ENCODE data around the gene IFIH1. TPM values are rescaled to one million over a fixed set of nuclear protein-coding genes. Genes with fewer than 3 reads are reported as not detected.

IFIH1 gene
- total and polyA plus RNA-seq, 2 donors (not counting 3 experiments of a cell fraction or from before 2014, with no cell fraction given) = 1.3 to 6.9 TPM

GRCh38 chr2:162365392-162365791 is 46.9 kb upstream of the IFIH1 start:
- no peak overlapping the region for H3K4me3 ChIP-seq (replicated peaks in 1 of 3; ENCODE audit: insufficient read depth in 1 of 3, low read depth in 1 of 3, low read length in 3 of 3)
- intact Hi-C loops (cut with micrococcal nuclease) = no loop called here
- no peak for FAIRE-seq
- no peak overlapping the region for H2AFZ ChIP-seq (ENCODE audit: low read depth, low read length)
- ChIA-PET CTCF (no interaction called here), POLR2A (no interaction called here)
- TF ChIP-seq POLR2A (IDR thresholded peaks at IDR 0.05; ENCODE audit: low read depth, low read length) = no peak
- TF ChIP-seq FOS (IDR thresholded peaks at IDR 0.05; ENCODE audit: borderline replicate concordance, insufficient read depth, low read length) = no peak
- TF ChIP-seq, protein P1, sequence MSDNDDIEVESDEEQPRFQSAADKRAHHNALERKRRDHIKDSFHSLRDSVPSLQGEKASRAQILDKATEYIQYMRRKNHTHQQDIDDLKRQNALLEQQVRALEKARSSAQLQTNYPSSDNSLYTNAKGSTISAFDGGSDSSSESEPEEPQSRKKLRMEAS (IDR thresholded peaks at IDR 0.05; ENCODE audit: insufficient read depth, insufficient read length) = no peak
- no peak for TF ChIP-seq GATA2 (IDR thresholded peaks at IDR 0.05; ENCODE audit: insufficient read depth, insufficient read length, low read depth, low read length)
- TF ChIP-seq MYC (IDR thresholded peaks at IDR 0.05; ENCODE audit: low read depth, low read length) = no peak
- no peak for TF ChIP-seq JUN (IDR thresholded peaks at IDR 0.05; ENCODE audit: borderline replicate concordance, insufficient read depth, insufficient read length, low read depth)
- TF ChIP-seq, protein P2, sequence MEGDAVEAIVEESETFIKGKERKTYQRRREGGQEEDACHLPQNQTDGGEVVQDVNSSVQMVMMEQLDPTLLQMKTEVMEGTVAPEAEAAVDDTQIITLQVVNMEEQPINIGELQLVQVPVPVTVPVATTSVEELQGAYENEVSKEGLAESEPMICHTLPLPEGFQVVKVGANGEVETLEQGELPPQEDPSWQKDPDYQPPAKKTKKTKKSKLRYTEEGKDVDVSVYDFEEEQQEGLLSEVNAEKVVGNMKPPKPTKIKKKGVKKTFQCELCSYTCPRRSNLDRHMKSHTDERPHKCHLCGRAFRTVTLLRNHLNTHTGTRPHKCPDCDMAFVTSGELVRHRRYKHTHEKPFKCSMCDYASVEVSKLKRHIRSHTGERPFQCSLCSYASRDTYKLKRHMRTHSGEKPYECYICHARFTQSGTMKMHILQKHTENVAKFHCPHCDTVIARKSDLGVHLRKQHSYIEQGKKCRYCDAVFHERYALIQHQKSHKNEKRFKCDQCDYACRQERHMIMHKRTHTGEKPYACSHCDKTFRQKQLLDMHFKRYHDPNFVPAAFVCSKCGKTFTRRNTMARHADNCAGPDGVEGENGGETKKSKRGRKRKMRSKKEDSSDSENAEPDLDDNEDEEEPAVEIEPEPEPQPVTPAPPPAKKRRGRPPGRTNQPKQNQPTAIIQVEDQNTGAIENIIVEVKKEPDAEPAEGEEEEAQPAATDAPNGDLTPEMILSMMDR (IDR thresholded peaks at IDR 0.05; ENCODE audit: extremely low read depth in 1 of 2, insufficient read depth in 1 of 2, low read depth in 1 of 2, low read length in 2 of 2) = no peak
- TF ChIP-seq POLR2AphosphoS5 (IDR thresholded peaks at IDR 0.05; ENCODE audit: insufficient read depth, low read depth, low read length) = no peak
- no peak for TF ChIP-seq EZH2 (IDR thresholded peaks at IDR 0.05; ENCODE audit: borderline replicate concordance, low read depth, low read length, severe bottlenecking)
- H3K4me1 ChIP-seq (ENCODE audit: control insufficient read depth, extremely low read depth, insufficient read depth, low read length) = peaks cover 10% of the 10 kb centered on the region
- H3K9ac ChIP-seq (replicated peaks; ENCODE audit: extremely low read depth, insufficient read depth, low read length) = no peak overlapping the region
- H3K36me3 ChIP-seq (ENCODE audit: control insufficient read depth in 2 of 2, extremely low read depth in 1 of 2, insufficient read depth in 2 of 2, low read length in 2 of 2) = no peaks in the 10 kb centered on the region
- H3K27me3 ChIP-seq (ENCODE audit: control insufficient read depth in 2 of 2, insufficient read depth in 2 of 2, low read length in 2 of 2) = no peaks in the 10 kb centered on the region
- DNase-seq (ENCODE audit: low read depth, low spot score) = no peak
- H3K4me2 ChIP-seq (ENCODE audit: insufficient read depth, low read length) = no peak overlapping the region
- no peaks in the 10 kb centered on the region for H3K9me3 ChIP-seq (replicated peaks; ENCODE audit: control insufficient read depth, insufficient read depth, low read length)
- dilution Hi-C loops (cut with MboI; ENCODE audit: extremely low pct_ligation_motif_present, low sequenced_read_pairs) = no loop called here
- no TSS peak for BruUV-seq (replicated peaks)
- no peak overlapping the region for H3K27ac ChIP-seq (ENCODE audit: insufficient read depth, low read depth, low read length)
- H3K79me2 ChIP-seq (ENCODE audit: control insufficient read depth, insufficient read depth, low read length) = no peaks in the 10 kb centered on the region
- H4K20me1 ChIP-seq (replicated peaks; ENCODE audit: control insufficient read depth, extremely low read depth, insufficient read depth, low read length) = no peaks in the 10 kb centered on the region
- H3K9me1 ChIP-seq (replicated peaks; ENCODE audit: control insufficient read depth, extremely low read depth, insufficient read depth, low read length) = peaks cover 3% of the 10 kb centered on the region

Measured in endothelial cell of umbilical vein (primary cell).